Mesenteric fat pad (tissue), 1 donor: ENCODE results near the gene LHX4. TPM values are rescaled to one million over a fixed set of nuclear protein-coding genes. Genes with fewer than 3 reads are reported as not detected.
A peak's percentile ranks its signal among the peaks of the same experiment; 100 is the strongest.
"Not testable (repeated sequence)": the region's sequence is repeated elsewhere in the genome, so short reads cannot be mapped to it uniquely, and the experiment has no call there.

Experiments
- DNase-seq: peaks from one replicate; pipeline ENCODE4 v3.0.0-alpha.2; 2020; ENCODE audit warnings: low spot score
- total RNA-seq: library from RNA; stranded (reverse); fragmentation: NEBNext Ultra II Directional; extraction: Animal tissue kit (Norgen Biotek cat#: 25700); gene quantifications from one replicate; pipeline ENCODE4 v1.2.1, GENCODE V29; 2021
- donor health status: DM: yes; HTN: yes; CAD: no.

Gene LHX4
- total RNA-seq, 1 donor from 2014 or later: 0.06 TPM

GRCh38 chr1:180196436-180197003 is 33.5 kb upstream of the LHX4 start:
- no peak for DNase-seq

- no peak for DNase-seq
Observed at GRCh38 chr1:180197231-180197630, 32.8 kb upstream of the LHX4 start.

- no peak for DNase-seq
Observed at GRCh38 chr1:180198196-180198595, 31.9 kb upstream of the LHX4 start.

GRCh38 chr1:180198611-180199010 is 31.5 kb upstream of the LHX4 start:
- DNase-seq: no peak

- DNase-seq: no peak
Observed at GRCh38 chr1:180199018-180199417, 31.0 kb upstream of the LHX4 start.

- DNase-seq: no peak
Observed at GRCh38 chr1:180201451-180202200, 28.4 kb upstream of the LHX4 start.

GRCh38 chr1:180202588-180202987 is 27.5 kb upstream of the LHX4 start:
- DNase-seq: not testable (repeated sequence)

GRCh38 chr1:180204231-180204630 is 25.8 kb upstream of the LHX4 start:
- DNase-seq: no peak

- DNase-seq: no peak
Observed at GRCh38 chr1:180206581-180206980, 23.5 kb upstream of the LHX4 start.

GRCh38 chr1:180208264-180208663 is 21.8 kb upstream of the LHX4 start:
- no peak for DNase-seq

GRCh38 chr1:180210008-180210620 is 19.9 kb upstream of the LHX4 start:
- DNase-seq: no peak

GRCh38 chr1:180211156-180211859 is 18.8 kb upstream of the LHX4 start:
- no peak for DNase-seq

- DNase-seq: no peak
Observed at GRCh38 chr1:180211860-180212229, 18.2 kb upstream of the LHX4 start.

- no peak for DNase-seq
Observed at GRCh38 chr1:180213401-180214170, 16.5 kb upstream of the LHX4 start.

GRCh38 chr1:180215856-180216625 is 14.0 kb upstream of the LHX4 start:
- no peak for DNase-seq

GRCh38 chr1:180217006-180217405 is 13.1 kb upstream of the LHX4 start:
- peak; percentile 86 for DNase-seq

GRCh38 chr1:180218806-180219765 is 11.0 kb upstream of the LHX4 start:
- peak; percentile 76 for DNase-seq

GRCh38 chr1:180219776-180220175 is 10.3 kb upstream of the LHX4 start:
- peak; percentile 74 for DNase-seq

- DNase-seq: peak; percentile 68
Observed at GRCh38 chr1:180221462-180221861, 8.6 kb upstream of the LHX4 start.
